Lung (tissue), 12 donors: Measurements from ENCODE around the gene STX16. TPM values are rescaled to one million over a fixed set of nuclear protein-coding genes. Genes with fewer than 3 reads are reported as not detected.

ENCODE experiments used
- ATAC-seq: fragments of 200-7000 bp; cut with Tn5 transposase; one replicate; pipeline ENCODE4 v1.9.1; 2020; ENCODE audit warnings: moderate number of reproducible peaks; ENCODE audit not compliant: insufficient read depth, low FRiP score
- DNase-seq, 3 donors: peaks; one replicate each; pipeline ENCODE4 v3.0.0-alpha.2; 2013 to 2017
- H3K27ac ChIP-seq, 2 donors: one replicate each; pipeline ENCODE4 v1.5.1; 2013; ENCODE audit warnings: mild to moderate bottlenecking in 2 of 2, moderate library complexity in 2 of 2, control low read depth in 1 of 2, inconsistent platforms in 1 of 2, low read depth in 1 of 2, low read length in 1 of 2
- H3K27me3 ChIP-seq, 3 donors: one replicate each; pipeline ENCODE4 v1.5.1; 2013; ENCODE audit warnings: low read length in 2 of 3; ENCODE audit not compliant: control insufficient read depth in 3 of 3, insufficient read depth in 3 of 3
- H3K36me3 ChIP-seq, 4 donors: one replicate each; pipeline ENCODE4 v1.5.1; 2013; ENCODE audit warnings: low read length in 4 of 4, mild to moderate bottlenecking in 1 of 4, moderate library complexity in 1 of 4; ENCODE audit not compliant: control insufficient read depth in 4 of 4, insufficient read depth in 4 of 4
- H3K4me1 ChIP-seq, 5 donors: one replicate each; pipeline ENCODE4 v1.5.1; 2013; ENCODE audit warnings: low read length in 5 of 5, mild to moderate bottlenecking in 2 of 5, moderate library complexity in 1 of 5; ENCODE audit not compliant: control insufficient read depth in 5 of 5, insufficient read depth in 5 of 5
- H3K4me3 ChIP-seq: one replicate; pipeline ENCODE4 v1.5.1; 2013; ENCODE audit warnings: mild to moderate bottlenecking, control low read depth, moderate library complexity
- H3K9ac ChIP-seq, 2 donors: one replicate each; pipeline ENCODE4 v1.5.1; 2013; ENCODE audit warnings: low read length in 2 of 2, control low read depth in 1 of 2; ENCODE audit not compliant: insufficient read depth in 1 of 2
- H3K9me3 ChIP-seq, 4 donors: one replicate each; pipeline ENCODE4 v1.5.1; 2013; ENCODE audit warnings: low read length in 3 of 4, mild to moderate bottlenecking in 1 of 4, moderate library complexity in 1 of 4; ENCODE audit not compliant: control insufficient read depth in 4 of 4, insufficient read depth in 3 of 4
- WGBS, 2 donors: extraction: QIAGEN DNeasy Blood & Tissue Kit; methylation state at CpG; one replicate each; pipeline ENCODE4 v1.1.7; 2013; 5-methylcytosine and 5-hydroxymethylcytosine counted together
- polyA plus RNA-seq, 2 donors: library from polyadenylated mRNA; stranded (reverse); fragments of 200-250 nt; gene quantifications; one replicate each; pipeline ENCODE4 v1.2.1, GENCODE V29; 2013
- total RNA-seq, 2 donors: library from RNA; depleted of rRNA in 1 of 2; stranded (reverse); fragments of >200 nt in 1 of 2; gene quantifications; one replicate each; pipeline ENCODE4 v1.2.1, GENCODE V29; 2014 to 2021
- TF ChIP-seq, protein P1 (sequence below): IDR thresholded peaks from 2 replicates; pipeline ENCODE4 v1.5.1; 2012; ENCODE audit warnings: mild to moderate bottlenecking; ENCODE audit errors: control extremely low read depth, extremely low read depth
- donor health status: control.
- donor health status: control.
- donor health status: Bipolar disorder and iron deficiency.
- donor health status: healthy.
- donor health status: DM: yes; HTN: yes; CAD: no.

STX16 gene
- total and polyA plus RNA-seq, 4 donors, result 37.1 to 85.2 (median 46.9) TPM

DNA sequence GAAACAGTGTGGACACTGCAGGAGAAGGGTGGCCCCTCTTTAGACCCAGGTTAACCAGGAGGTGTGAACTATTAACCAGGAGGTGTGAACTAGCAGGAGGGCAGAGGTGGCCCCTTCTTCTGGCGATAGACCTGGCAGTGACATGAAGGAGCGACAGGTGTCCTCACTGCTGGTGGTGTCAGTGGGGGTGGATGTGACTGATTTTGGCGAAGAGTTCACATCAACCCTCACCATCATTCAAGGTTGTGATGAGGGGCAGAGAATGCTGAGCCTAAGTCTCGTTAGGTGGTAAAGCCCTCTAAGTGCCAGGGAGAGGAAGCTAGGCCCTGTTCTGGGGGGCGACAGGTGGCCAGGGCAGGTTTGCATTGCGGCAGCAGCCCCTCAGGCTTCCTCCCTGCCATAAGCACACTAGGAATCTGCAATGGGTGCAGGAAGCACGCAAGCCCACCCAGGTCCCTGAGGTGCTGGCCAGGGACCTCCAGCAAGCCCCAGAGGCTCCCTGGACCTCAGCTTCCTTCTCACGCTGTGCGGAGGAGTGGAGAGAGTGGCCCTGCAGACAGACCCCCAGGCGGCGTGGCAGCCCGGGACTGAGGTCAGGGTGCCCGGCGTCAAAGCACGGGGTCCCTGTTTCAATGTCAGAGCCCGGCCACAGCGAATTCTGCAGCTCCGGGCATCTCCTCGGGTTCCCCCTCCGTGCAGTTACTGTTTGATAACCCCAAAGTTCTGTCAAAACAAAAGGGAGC is 55.2 kb downstream of the STX16 start:
- Histone ChIP-seq H3K9ac (no peak overlapping the region), H3K4me1 (no peaks in the 10 kb centered on the region), H3K27ac (no peak overlapping the region), H3K36me3 (peaks cover 15 to 36% (median 24%) of the 10 kb centered on the region in 4 donors), H3K27me3 (no peaks in the 10 kb centered on the region), H3K9me3 (no peaks in the 10 kb centered on the region), H3K4me3 (no peak overlapping the region)
- no peak for DNase-seq
- no peak for ATAC-seq
- WGBS, 2 donors, result 92 to 93% methylated on average over 20 of the region's 20 CpGs
- TF ChIP-seq, protein P1, sequence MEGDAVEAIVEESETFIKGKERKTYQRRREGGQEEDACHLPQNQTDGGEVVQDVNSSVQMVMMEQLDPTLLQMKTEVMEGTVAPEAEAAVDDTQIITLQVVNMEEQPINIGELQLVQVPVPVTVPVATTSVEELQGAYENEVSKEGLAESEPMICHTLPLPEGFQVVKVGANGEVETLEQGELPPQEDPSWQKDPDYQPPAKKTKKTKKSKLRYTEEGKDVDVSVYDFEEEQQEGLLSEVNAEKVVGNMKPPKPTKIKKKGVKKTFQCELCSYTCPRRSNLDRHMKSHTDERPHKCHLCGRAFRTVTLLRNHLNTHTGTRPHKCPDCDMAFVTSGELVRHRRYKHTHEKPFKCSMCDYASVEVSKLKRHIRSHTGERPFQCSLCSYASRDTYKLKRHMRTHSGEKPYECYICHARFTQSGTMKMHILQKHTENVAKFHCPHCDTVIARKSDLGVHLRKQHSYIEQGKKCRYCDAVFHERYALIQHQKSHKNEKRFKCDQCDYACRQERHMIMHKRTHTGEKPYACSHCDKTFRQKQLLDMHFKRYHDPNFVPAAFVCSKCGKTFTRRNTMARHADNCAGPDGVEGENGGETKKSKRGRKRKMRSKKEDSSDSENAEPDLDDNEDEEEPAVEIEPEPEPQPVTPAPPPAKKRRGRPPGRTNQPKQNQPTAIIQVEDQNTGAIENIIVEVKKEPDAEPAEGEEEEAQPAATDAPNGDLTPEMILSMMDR, result no peak

DNA sequence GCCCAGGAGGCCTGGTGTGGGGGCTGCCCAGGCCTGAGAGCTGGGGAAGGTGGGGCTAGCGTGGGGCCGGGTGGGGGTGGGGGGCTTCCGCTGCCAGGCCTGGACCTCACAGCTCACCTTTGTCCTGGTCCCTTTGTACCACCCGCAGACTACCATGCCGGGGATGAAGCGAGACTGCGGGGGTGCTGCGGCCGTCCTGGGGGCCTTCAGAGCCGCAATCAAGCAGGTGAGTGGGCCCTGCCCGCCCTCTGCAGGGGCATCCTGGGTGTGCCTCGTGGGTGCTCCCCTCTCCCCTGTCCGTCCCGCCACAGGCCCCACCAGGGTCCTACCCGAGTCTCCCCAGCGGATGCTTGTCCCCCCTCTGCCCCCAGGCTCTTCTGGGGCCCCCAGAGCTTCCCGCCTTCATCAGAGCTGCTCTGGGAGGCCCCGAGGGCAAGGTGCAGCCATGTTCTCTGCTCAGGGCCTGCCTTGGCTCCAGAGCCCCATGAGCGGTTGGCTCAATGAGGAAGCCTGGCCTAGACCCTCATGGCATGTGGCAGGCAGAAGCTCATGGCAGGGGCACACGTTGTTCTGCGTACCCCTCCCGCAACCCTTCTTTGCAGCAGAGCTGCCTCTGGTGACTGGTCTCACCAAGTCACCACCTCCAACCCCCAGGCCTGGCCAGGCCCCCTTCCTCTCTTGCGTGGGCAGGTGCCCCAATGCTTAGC is 56.0 kb downstream of the STX16 start:
- H3K4me1 ChIP-seq, result no peaks in the 10 kb centered on the region
- H3K27ac ChIP-seq, result no peak overlapping the region
- TF ChIP-seq, protein P1, result no peak
- H3K4me3 ChIP-seq, result no peak overlapping the region
- no peak for DNase-seq
- no peaks in the 10 kb centered on the region for H3K9me3 ChIP-seq
- WGBS, 2 donors, result 96 to 97% methylated on average over 23 of the region's 23 CpGs
- no peak for ATAC-seq
- H3K9ac ChIP-seq, result no peak overlapping the region
- peaks cover 15 to 28% (median 21%) of the 10 kb centered on the region in 4 donors for H3K36me3 ChIP-seq
- H3K27me3 ChIP-seq, result no peaks in the 10 kb centered on the region

DNA sequence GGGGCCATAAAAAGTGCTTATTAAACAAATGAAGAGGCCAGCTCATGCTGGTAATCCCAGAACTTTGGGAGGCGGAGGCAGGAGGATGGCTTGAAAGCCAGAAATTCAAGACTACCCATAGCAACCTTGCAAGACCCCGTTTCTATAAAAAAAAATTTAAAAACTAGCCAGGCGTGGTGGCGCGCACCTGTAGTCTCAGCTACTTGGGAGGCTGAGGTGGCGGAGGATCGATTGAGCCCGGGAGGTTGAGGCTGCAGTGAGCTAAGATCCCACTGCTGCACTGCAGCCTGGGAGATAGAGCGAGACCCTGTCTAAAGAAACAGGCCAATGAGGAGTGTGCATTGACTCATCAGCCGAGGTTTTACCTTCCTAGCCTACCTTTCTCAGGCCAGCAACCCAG is 56.7 kb downstream of the STX16 start:
- H3K36me3 ChIP-seq, result peaks cover 15 to 27% (median 15%) of the 10 kb centered on the region in 4 donors
- no peaks in the 10 kb centered on the region for H3K27me3 ChIP-seq
- DNase-seq (peak in 1 of 3 donors; percentile 12), ATAC-seq (no peak)
- no peaks in the 10 kb centered on the region for H3K9me3 ChIP-seq
- 96 to 97% methylated on average over 10 of the region's 10 CpGs for WGBS, 2 donors
- no peaks in the 10 kb centered on the region for H3K4me1 ChIP-seq
- TF ChIP-seq, protein P1, result no peak
- H3K4me3 ChIP-seq, result no peak overlapping the region
- no peak overlapping the region for H3K9ac ChIP-seq
- no peak overlapping the region for H3K27ac ChIP-seq
